HG02678 (cell line): ENCODE results near the gene FEM1B.
"Not testable (repeated sequence)": the region's sequence is repeated elsewhere in the genome, so short reads cannot be mapped to it uniquely, and the experiment has no call there.

ENCODE experiments used
- ATAC-seq: cut with Tn5 transposase; IDR thresholded peaks from one replicate; pipeline ENCODE4 v1.9.1; 2021; ENCODE audit warnings: mild to moderate bottlenecking, moderate library complexity; ENCODE audit not compliant: unreplicated experiment

Gene FEM1B

GRCh38 chr15:68277603-68278344 is at the start of gene FEM1B:
Gene FEM1B, plus strand, starts transcription at chr15:68277745. Its CDS starts 673 bp downstream, at chr15:68278418.
- peak; percentile 74 for ATAC-seq

GRCh38 chr15:68228143-68228970 is 49.2 kb upstream of the FEM1B start:
- no peak for ATAC-seq

GRCh38 chr15:68228971-68229385 is 48.6 kb upstream of the FEM1B start:
- no peak for ATAC-seq

GRCh38 chr15:68229386-68230156 is 48.0 kb upstream of the FEM1B start, which contains the start of gene CLN6:
Gene CLN6, minus strand, starts transcription at chr15:68229728. Its CDS starts 144 bp downstream, at chr15:68229584.
- peak; percentile 71 for ATAC-seq

- no peak for ATAC-seq
These were observed 47.1 kb upstream of the FEM1B start for GRCh38 chr15:68230157-68231100.

- no peak for ATAC-seq
These were observed 46.3 kb upstream of the FEM1B start for GRCh38 chr15:68231102-68231818.

GRCh38 chr15:68232449-68232848 is 45.1 kb upstream of the FEM1B start:
- ATAC-seq, result no peak

GRCh38 chr15:68232937-68233336 is 44.6 kb upstream of the FEM1B start:
- no peak for ATAC-seq

- ATAC-seq, result no peak
These were observed 43.5 kb upstream of the FEM1B start for GRCh38 chr15:68234060-68234459.

- ATAC-seq, result not testable (repeated sequence)
These were observed 43.0 kb upstream of the FEM1B start for GRCh38 chr15:68234520-68234919.

- ATAC-seq, result no peak
These were observed 42.5 kb upstream of the FEM1B start for GRCh38 chr15:68235022-68235421.

GRCh38 chr15:68239025-68239424 is 38.5 kb upstream of the FEM1B start:
- no peak for ATAC-seq

- ATAC-seq, result no peak
These were observed 36.2 kb upstream of the FEM1B start for GRCh38 chr15:68241088-68241935.

- no peak for ATAC-seq
These were observed 33.3 kb upstream of the FEM1B start for GRCh38 chr15:68244235-68244634.

- no peak for ATAC-seq
These were observed 28.4 kb upstream of the FEM1B start for GRCh38 chr15:68249058-68249713.

GRCh38 chr15:68252925-68253534 is 24.5 kb upstream of the FEM1B start:
- no peak for ATAC-seq

- ATAC-seq, result peak; percentile 43
These were observed 20.7 kb upstream of the FEM1B start for GRCh38 chr15:68256675-68257450.
